CD4-positive, alpha-beta T cell (primary cell): ENCODE results near the gene BCL2. TPM values are rescaled to one million over a fixed set of nuclear protein-coding genes. Genes with fewer than 3 reads are reported as not detected.
A peak's percentile ranks its signal among the peaks of the same experiment; 100 is the strongest.

Source experiments
- ATAC-seq: fragments of 200-7000 bp; cut with Tn5 transposase; one replicate; pipeline ENCODE4 v1.10.0; 2022; ENCODE audit warnings: mild to moderate bottlenecking; ENCODE audit not compliant: poor library complexity
- CTCF ChIA-PET: fragments of 350-600 bp; sonication (Branson Sonifier 250); formaldehyde crosslinking; loops from one replicate; lab custom pipeline; 2021; ENCODE audit warnings: antibody characterized with exemption, inconsistent platforms; lab: Charles Lee
- POLR2A ChIA-PET: fragments of 350-600 bp; sonication (Branson Sonifier 250); formaldehyde crosslinking; loops from one replicate; lab custom pipeline; 2021; ENCODE audit warnings: antibody characterized with exemption, inconsistent platforms; lab: Charles Lee
- DNase-seq, 14 experiments: peaks; one replicate each; pipeline ENCODE4 v3.0.0-alpha.2; 2013 to 2020; ENCODE audit warnings: mixed read lengths in 2 of 14
- H3K27ac ChIP-seq, 2 donors: one replicate each; pipeline versions ENCODE4 v1.5.1 to v1.7.0; 2013; ENCODE audit warnings: low read length in 2 of 2, low read depth in 1 of 2, mild to moderate bottlenecking in 1 of 2
- H3K27me3 ChIP-seq, 2 experiments: 1 replicate in 1 of 2; 2 replicates in 1 of 2; pipeline versions ENCODE4 v1.6.1 to v1.7.0; 2013; ENCODE audit warnings: low read length in 2 of 2, control low read depth in 1 of 2, mild to moderate bottlenecking in 1 of 2, moderate library complexity in 1 of 2; ENCODE audit not compliant: insufficient read depth in 2 of 2, control insufficient read depth in 1 of 2
- H3K36me3 ChIP-seq: one replicate; pipeline ENCODE4 v1.6.1; 2013; ENCODE audit warnings: low read length, control low read depth; ENCODE audit not compliant: insufficient read depth
- H3K4me1 ChIP-seq: one replicate; pipeline ENCODE4 v1.6.1; 2013; ENCODE audit warnings: low read length, control low read depth; ENCODE audit not compliant: insufficient read depth
- H3K4me3 ChIP-seq: one replicate; pipeline ENCODE4 v1.5.1; 2013; ENCODE audit warnings: mild to moderate bottlenecking, low read length, moderate library complexity
- H3K9me3 ChIP-seq, 2 experiments: 1 replicate in 1 of 2; 2 replicates in 1 of 2; pipeline versions ENCODE4 v1.6.1 to v1.7.0; 2013; ENCODE audit warnings: low read length in 2 of 2, mild to moderate bottlenecking in 2 of 2, control low read depth in 1 of 2, moderate library complexity in 1 of 2; ENCODE audit not compliant: control insufficient read depth in 1 of 2, insufficient read depth in 1 of 2
- H3K27ac Mint-ChIP-seq: one replicate; pipeline ENCODE4 v1.8.0; 2020; ENCODE audit warnings: mixed read lengths
- H3K27me3 Mint-ChIP-seq: one replicate; pipeline ENCODE4 v1.8.0; 2021; ENCODE audit warnings: mixed read lengths
- H3K36me3 Mint-ChIP-seq: one replicate; pipeline ENCODE4 v1.8.0; 2021; ENCODE audit warnings: low read depth, mixed read lengths
- H3K4me1 Mint-ChIP-seq: one replicate; pipeline ENCODE4 v1.8.0; 2021; ENCODE audit warnings: low read depth, mixed read lengths
- H3K4me3 Mint-ChIP-seq: one replicate; pipeline ENCODE4 v1.8.0; 2020; ENCODE audit warnings: mild to moderate bottlenecking, mixed read lengths
- H3K9me3 Mint-ChIP-seq: one replicate; pipeline ENCODE4 v1.8.0; 2020; ENCODE audit warnings: mixed read lengths
- intact Hi-C, 2 experiments: fragments of 100-400 bp; cut with DNase I in 1 of 2; cut with micrococcal nuclease in 1 of 2; formaldehyde crosslinking; loops; one replicate each; pipeline versions ENCODE4 v1.15.1 to v1.9.0; 2023 to 2025; cut with DNase I, micrococcal nuclease
- total RNA-seq, 174 experiments: library from RNA in 2 of 174; stranded (reverse) in 2 of 174; gene quantifications; one replicate each; pipeline ENCODE4 v1.2.3 and lab custom pipeline; 2021 to 2026
- TF ChIP-seq, protein P1 (sequence below): fragments of 200-600 bp; IDR thresholded peaks from one replicate; pipeline ENCODE4 v1.8.0; 2022; ENCODE audit warnings: antibody characterized with exemption, mild to moderate bottlenecking

Gene BCL2
- total RNA-seq, 2 experiments from 2014 or later: 40.1 to 40.3 TPM

DNA sequence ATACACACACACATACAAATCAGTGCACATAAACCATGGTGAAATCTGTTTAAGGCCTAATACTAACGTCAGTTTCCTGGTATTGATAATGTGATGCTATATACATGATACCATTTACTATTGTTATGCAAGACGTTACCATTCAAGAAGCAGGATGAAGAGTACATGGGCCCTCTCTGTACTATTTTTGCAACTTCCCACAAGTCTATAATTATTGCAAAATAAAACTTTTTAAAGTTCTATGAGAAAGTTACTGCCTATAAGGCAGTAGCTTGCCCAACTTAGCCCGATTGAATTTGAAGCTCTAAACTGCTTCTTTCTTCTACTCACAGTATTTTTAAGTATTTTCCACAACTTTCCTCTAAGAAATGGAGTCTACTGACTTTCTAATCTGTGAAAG is 74.0 kb downstream of the BCL2 start:
- Mint-ChIP-seq H3K4me1 (peaks cover 55% of the 10 kb centered on the region), H3K4me3 (no peak overlapping the region), H3K27ac (no peak overlapping the region), H3K9me3 (no peaks in the 10 kb centered on the region), H3K36me3 (peaks cover 27% of the 10 kb centered on the region), H3K27me3 (no peaks in the 10 kb centered on the region)
- H3K27me3 ChIP-seq: no peaks in the 10 kb centered on the region
- peaks cover 9% of the 10 kb centered on the region for H3K4me1 ChIP-seq
- ATAC-seq (no peak), DNase-seq (no peak)
- intact Hi-C loops: no loop called here
- TF ChIP-seq, protein P1, sequence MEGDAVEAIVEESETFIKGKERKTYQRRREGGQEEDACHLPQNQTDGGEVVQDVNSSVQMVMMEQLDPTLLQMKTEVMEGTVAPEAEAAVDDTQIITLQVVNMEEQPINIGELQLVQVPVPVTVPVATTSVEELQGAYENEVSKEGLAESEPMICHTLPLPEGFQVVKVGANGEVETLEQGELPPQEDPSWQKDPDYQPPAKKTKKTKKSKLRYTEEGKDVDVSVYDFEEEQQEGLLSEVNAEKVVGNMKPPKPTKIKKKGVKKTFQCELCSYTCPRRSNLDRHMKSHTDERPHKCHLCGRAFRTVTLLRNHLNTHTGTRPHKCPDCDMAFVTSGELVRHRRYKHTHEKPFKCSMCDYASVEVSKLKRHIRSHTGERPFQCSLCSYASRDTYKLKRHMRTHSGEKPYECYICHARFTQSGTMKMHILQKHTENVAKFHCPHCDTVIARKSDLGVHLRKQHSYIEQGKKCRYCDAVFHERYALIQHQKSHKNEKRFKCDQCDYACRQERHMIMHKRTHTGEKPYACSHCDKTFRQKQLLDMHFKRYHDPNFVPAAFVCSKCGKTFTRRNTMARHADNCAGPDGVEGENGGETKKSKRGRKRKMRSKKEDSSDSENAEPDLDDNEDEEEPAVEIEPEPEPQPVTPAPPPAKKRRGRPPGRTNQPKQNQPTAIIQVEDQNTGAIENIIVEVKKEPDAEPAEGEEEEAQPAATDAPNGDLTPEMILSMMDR: no peak
- peaks cover 28% of the 10 kb centered on the region for H3K36me3 ChIP-seq
- no peak overlapping the region for H3K4me3 ChIP-seq
- no peak overlapping the region for H3K27ac ChIP-seq
- ChIA-PET POLR2A (interaction anchor here (0.6 kb wide), 1 partner anchor 24 kb away, joined by 3 read pairs; no protein-coding TSS in a partner anchor), CTCF (interaction anchor here (0.9 kb wide), 1 partner anchor 13 kb away, joined by 3 read pairs; no protein-coding TSS in a partner anchor)
- H3K9me3 ChIP-seq: no peaks in the 10 kb centered on the region

- Mint-ChIP-seq H3K4me1 (peaks cover 45% of the 10 kb centered on the region), H3K27me3 (no peaks in the 10 kb centered on the region), H3K4me3 (no peak overlapping the region), H3K27ac (no peak overlapping the region), H3K36me3 (peaks cover 21% of the 10 kb centered on the region), H3K9me3 (no peaks in the 10 kb centered on the region)
- Histone ChIP-seq H3K27me3 (no peaks in the 10 kb centered on the region), H3K4me3 (no peak overlapping the region), H3K36me3 (peaks cover 32% of the 10 kb centered on the region), H3K9me3 (no peaks in the 10 kb centered on the region), H3K27ac (no peak overlapping the region), H3K4me1 (peaks cover 4% of the 10 kb centered on the region)
- TF ChIP-seq, protein P1: no peak
- ChIA-PET CTCF (no interaction called here), POLR2A (interaction anchor here (0.6 kb wide), 1 partner anchor 75 kb away, joined by 3 read pairs; the partner anchor contains the start of gene BCL2)
- ATAC-seq: no peak
- intact Hi-C loops: no loop called here
- no peak for DNase-seq
Observed at GRCh38 chr18:63244607-63245006, 75.0 kb downstream of the BCL2 start.

GRCh38 chr18:63241760-63242159 is 77.8 kb downstream of the BCL2 start:
- TF ChIP-seq, protein P1: no peak
- H3K9me3 Mint-ChIP-seq: no peaks in the 10 kb centered on the region
- peaks cover 31% of the 10 kb centered on the region for H3K36me3 Mint-ChIP-seq
- CTCF ChIA-PET: interaction anchor here (1.1 kb wide), 1 partner anchor 12 kb away, joined by 3 read pairs; no protein-coding TSS in a partner anchor
- H3K9me3 ChIP-seq: peaks cover 0 to 4% of the 10 kb centered on the region in 2 experiments
- no peak overlapping the region for H3K27ac ChIP-seq
- H3K4me1 ChIP-seq: peaks cover 12% of the 10 kb centered on the region
- H3K36me3 ChIP-seq: peaks cover 40% of the 10 kb centered on the region
- intact Hi-C loops: no loop called here
- no peak overlapping the region for H3K4me3 ChIP-seq
- peak overlapping the region; percentile 10 for H3K27ac Mint-ChIP-seq
- H3K4me3 Mint-ChIP-seq: no peak overlapping the region
- peaks cover 35% of the 10 kb centered on the region for H3K4me1 Mint-ChIP-seq
- ATAC-seq (no peak), DNase-seq (no peak)
- no peaks in the 10 kb centered on the region for H3K27me3 Mint-ChIP-seq
- H3K27me3 ChIP-seq: no peaks in the 10 kb centered on the region
- POLR2A ChIA-PET: interaction anchor here (1.3 kb wide), 1 partner anchor 79 kb away, joined by 4 read pairs; no protein-coding TSS in a partner anchor
